CD4-positive, alpha-beta memory T cell (primary cell): Measurements from ENCODE around the gene RASSF5. TPM values are rescaled to one million over a fixed set of nuclear protein-coding genes. Genes with fewer than 3 reads are reported as not detected.

Experiments
- CTCF ChIA-PET: fragments of 350-600 bp; sonication (Branson Sonifier 250); formaldehyde crosslinking; loops from one replicate; lab custom pipeline; 2021; ENCODE audit warnings: inconsistent platforms; ENCODE audit not compliant: partially characterized antibody; lab: Charles Lee
- POLR2A ChIA-PET: fragments of 350-600 bp; sonication (Branson Sonifier 250); formaldehyde crosslinking; loops from one replicate; lab custom pipeline; 2021; ENCODE audit not compliant: partially characterized antibody; lab: Charles Lee
- DNase-seq, 5 donors: peaks; one replicate each; pipeline versions ENCODE4 v3.0.0 to v3.0.0-alpha.2; 2020 to 2022; ENCODE audit warnings: mixed read lengths in 1 of 5
- H3K27ac ChIP-seq: one replicate; pipeline ENCODE4 v1.7.0; 2013; ENCODE audit warnings: low read depth, low read length
- H3K27me3 ChIP-seq: 2 replicates; pipeline ENCODE4 v1.7.0; 2013; ENCODE audit warnings: mild to moderate bottlenecking, low read length, moderate library complexity; ENCODE audit not compliant: insufficient read depth
- H3K36me3 ChIP-seq: 2 replicates; pipeline ENCODE4 v1.7.0; 2013; ENCODE audit warnings: mild to moderate bottlenecking, low read length, moderate library complexity; ENCODE audit not compliant: insufficient read depth
- H3K4me1 ChIP-seq: 2 replicates; pipeline ENCODE4 v1.7.0; 2013; ENCODE audit warnings: mild to moderate bottlenecking, low read length, moderate library complexity; ENCODE audit not compliant: insufficient read depth
- H3K4me3 ChIP-seq, 2 donors: one replicate each; pipeline ENCODE4 v1.7.0; 2013; ENCODE audit warnings: low read length in 2 of 2, mild to moderate bottlenecking in 1 of 2
- H3K9me3 ChIP-seq, 2 donors: one replicate each; pipeline ENCODE4 v1.7.0; 2013; ENCODE audit warnings: low read length in 2 of 2, control low read depth in 1 of 2; ENCODE audit not compliant: control insufficient read depth in 1 of 2
- H3K27ac Mint-ChIP-seq, 7 donors: one replicate each; pipeline ENCODE4 v1.8.0; 2020 to 2021; ENCODE audit warnings: mixed read lengths in 7 of 7, mild to moderate bottlenecking in 6 of 7, inconsistent platforms in 3 of 7, moderate library complexity in 3 of 7
- H3K27me3 Mint-ChIP-seq, 2 donors: one replicate each; pipeline ENCODE4 v1.8.0; 2020 to 2021; ENCODE audit warnings: mixed read lengths in 2 of 2
- H3K36me3 Mint-ChIP-seq, 2 donors: one replicate each; pipeline ENCODE4 v1.8.0; 2020 to 2021; ENCODE audit warnings: mixed read lengths in 2 of 2, inconsistent platforms in 1 of 2, mild to moderate bottlenecking in 1 of 2
- H3K4me1 Mint-ChIP-seq, 4 donors: one replicate each; pipeline ENCODE4 v1.8.0; 2020 to 2021; ENCODE audit warnings: mixed read lengths in 4 of 4, mild to moderate bottlenecking in 1 of 4
- H3K4me3 Mint-ChIP-seq, 8 donors: one replicate each; pipeline ENCODE4 v1.8.0; 2020 to 2021; ENCODE audit warnings: mixed read lengths in 8 of 8, mild to moderate bottlenecking in 7 of 8, moderate library complexity in 6 of 8, inconsistent platforms in 3 of 8
- H3K9me3 Mint-ChIP-seq, 8 donors: one replicate each; pipeline ENCODE4 v1.8.0; 2020 to 2021; ENCODE audit warnings: mixed read lengths in 8 of 8, mild to moderate bottlenecking in 5 of 8, inconsistent platforms in 3 of 8, moderate library complexity in 1 of 8
- intact Hi-C: fragments of 100-400 bp; cut with micrococcal nuclease; formaldehyde crosslinking; loops from one replicate; pipeline ENCODE4 v1.15.1; 2023
- polyA plus RNA-seq, 2 donors: library from polyadenylated mRNA; unstranded; fragments of 300-500 nt; fragmentation: Illumina TruSeq; gene quantifications; one replicate each; pipeline ENCODE4 v1.2.3, GENCODE V29; 2021
- total RNA-seq, 2 experiments: library from RNA; stranded (reverse); gene quantifications; one replicate each; pipeline ENCODE4 v1.2.3, GENCODE V29; 2021

The RASSF5 gene, protein sequence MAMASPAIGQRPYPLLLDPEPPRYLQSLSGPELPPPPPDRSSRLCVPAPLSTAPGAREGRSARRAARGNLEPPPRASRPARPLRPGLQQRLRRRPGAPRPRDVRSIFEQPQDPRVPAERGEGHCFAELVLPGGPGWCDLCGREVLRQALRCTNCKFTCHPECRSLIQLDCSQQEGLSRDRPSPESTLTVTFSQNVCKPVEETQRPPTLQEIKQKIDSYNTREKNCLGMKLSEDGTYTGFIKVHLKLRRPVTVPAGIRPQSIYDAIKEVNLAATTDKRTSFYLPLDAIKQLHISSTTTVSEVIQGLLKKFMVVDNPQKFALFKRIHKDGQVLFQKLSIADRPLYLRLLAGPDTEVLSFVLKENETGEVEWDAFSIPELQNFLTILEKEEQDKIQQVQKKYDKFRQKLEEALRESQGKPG
- total RNA-seq (100 to 1,000 TPM; 186 to 190 TPM), polyA plus RNA-seq (100 to 1,000 TPM; 249 to 298 TPM)

DNA sequence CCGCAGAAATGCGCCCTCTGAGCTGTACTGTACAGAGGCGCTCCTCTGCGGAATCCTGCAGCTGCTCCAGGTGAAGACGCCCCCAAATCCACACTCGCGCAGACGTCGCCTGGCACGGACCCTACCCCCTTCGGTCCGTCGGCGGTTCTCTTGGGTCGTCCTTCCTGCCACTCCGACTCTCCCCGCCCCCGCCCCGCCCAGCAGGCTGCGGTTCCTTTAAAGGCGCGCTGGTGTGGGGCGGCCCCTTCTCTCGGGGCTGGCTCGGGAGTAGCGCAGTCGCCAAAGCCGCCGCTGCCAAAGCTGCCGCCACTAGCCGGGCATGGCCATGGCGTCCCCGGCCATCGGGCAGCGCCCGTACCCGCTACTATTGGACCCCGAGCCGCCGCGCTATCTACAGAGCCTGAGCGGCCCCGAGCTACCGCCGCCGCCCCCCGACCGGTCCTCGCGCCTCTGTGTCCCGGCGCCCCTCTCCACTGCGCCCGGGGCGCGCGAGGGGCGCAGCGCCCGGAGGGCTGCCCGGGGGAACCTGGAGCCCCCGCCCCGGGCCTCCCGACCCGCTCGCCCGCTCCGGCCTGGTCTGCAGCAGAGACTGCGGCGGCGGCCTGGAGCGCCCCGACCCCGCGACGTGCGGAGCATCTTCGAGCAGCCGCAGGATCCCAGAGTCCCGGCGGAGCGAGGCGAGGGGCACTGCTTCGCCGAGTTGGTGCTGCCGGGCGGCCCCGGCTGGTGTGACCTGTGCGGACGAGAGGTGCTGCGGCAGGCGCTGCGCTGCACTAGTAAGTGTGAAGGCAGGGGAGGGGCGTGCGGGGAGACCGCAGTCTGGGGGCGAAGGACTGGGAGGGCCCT is at the start of gene RASSF5:
RASSF5 (plus strand) TSS at position 248 of the 846 bp plus-strand sequence; CDS start at position 320, 72 bp downstream.
- Mint-ChIP-seq H3K4me1 (peaks cover 17 to 55% (median 34%) of the 10 kb centered on the region in 4 donors), H3K27ac (peak within 1 kb of the TSS in 4 of 7 donors; percentile 54 to 67 (median 64)), H3K27me3 (peaks cover 6 to 8% of the 10 kb centered on the region in 2 donors), H3K36me3 (peaks cover 0 to 2% of the 10 kb centered on the region in 2 donors), H3K9me3 (no peaks in the 10 kb centered on the region), H3K4me3 (peak within 1 kb of the TSS; percentile 80 to 89 (median 82))
- Histone ChIP-seq H3K27ac (no peak within 1 kb of the TSS), H3K4me1 (peaks cover 45% of the 10 kb centered on the region), H3K27me3 (peaks cover 4% of the 10 kb centered on the region), H3K9me3 (no peaks in the 10 kb centered on the region), H3K36me3 (no peaks in the 10 kb centered on the region), H3K4me3 (peak within 1 kb of the TSS; percentile 39 to 58)
- ChIA-PET CTCF (interaction anchor here (0.7 to 2.2 kb wide), 7 partner anchors 9 to 47 kb away, joined by 3 to 12 read pairs (median 5); partner anchors contain the start of gene IKBKE), POLR2A (interaction anchor here (0.7 to 3.4 kb wide), 13 partner anchors 8 to 128 kb away, joined by 3 to 30 read pairs (median 3); partner anchors contain the start of genes DYRK3, EIF2D and IKBKE)
- DNase-seq, result peak; percentile 76 to 81 (median 78)
- intact Hi-C loops, result loop anchor here (2.0 kb wide), 2 partner anchors 45 to 75 kb away; no protein-coding TSS in a partner anchor

DNA sequence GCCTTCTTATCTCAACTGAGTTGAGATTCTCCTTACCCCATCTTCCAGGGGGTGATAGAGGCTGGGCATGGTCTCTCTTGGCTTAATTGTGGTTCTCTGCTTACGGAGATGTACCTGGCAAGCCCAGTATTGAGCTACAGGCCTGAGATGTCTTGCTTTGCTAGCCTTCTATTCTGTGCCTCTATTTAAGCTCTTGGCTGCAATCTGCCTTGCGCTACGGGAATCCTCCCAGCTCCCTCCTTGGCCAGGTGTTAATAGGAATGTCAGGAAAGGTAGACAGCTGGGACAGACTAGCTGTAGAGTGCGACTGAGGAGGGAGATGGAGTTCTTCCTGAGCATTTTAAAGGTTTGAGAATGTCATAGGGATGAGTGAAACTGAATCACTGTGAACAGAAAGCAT is 47.6 kb upstream of the RASSF5 start:
- H3K27ac ChIP-seq, result no peak overlapping the region
- Mint-ChIP-seq H3K4me1 (peaks cover 11 to 30% (median 22%) of the 10 kb centered on the region in 4 donors), H3K4me3 (no peak overlapping the region), H3K27me3 (no peaks in the 10 kb centered on the region), H3K9me3 (no peaks in the 10 kb centered on the region), H3K27ac (peak overlapping the region in 1 of 7 donors; percentile 10), H3K36me3 (peaks cover 6 to 13% of the 10 kb centered on the region in 2 donors)
- ChIA-PET POLR2A (no interaction called here), CTCF (interaction anchor here (1.3 to 12.0 kb wide), 3 partner anchors 17 to 208 kb away, joined by 3 to 274 read pairs (median 57); partner anchors contain the start of gene IKBKE)
- H3K9me3 ChIP-seq, result no peaks in the 10 kb centered on the region
- no peaks in the 10 kb centered on the region for H3K27me3 ChIP-seq
- H3K4me1 ChIP-seq, result peaks cover 27% of the 10 kb centered on the region
- no peak for DNase-seq
- intact Hi-C loops, result loop anchor here (10.0 kb wide), 1 partner anchor 525 kb away; no protein-coding TSS in a partner anchor
- no peak overlapping the region for H3K4me3 ChIP-seq
- no peaks in the 10 kb centered on the region for H3K36me3 ChIP-seq

GRCh38 chr1:206460836-206461426 is 46.4 kb upstream of the RASSF5 start:
- Histone ChIP-seq H3K27me3 (no peaks in the 10 kb centered on the region), H3K27ac (no peak overlapping the region), H3K9me3 (no peaks in the 10 kb centered on the region), H3K4me3 (no peak overlapping the region), H3K4me1 (peaks cover 33% of the 10 kb centered on the region), H3K36me3 (no peaks in the 10 kb centered on the region)
- ChIA-PET CTCF (interaction anchor here (0.6 to 12.0 kb wide), 12 partner anchors 9 to 202 kb away, joined by 3 to 274 read pairs (median 6); partner anchors contain the start of gene IKBKE), POLR2A (interaction anchor here (1.3 to 2.5 kb wide), 2 partner anchors 10 to 19 kb away, joined by 3 to 22 read pairs; partner anchors contain the start of gene IKBKE)
- DNase-seq, result no peak
- no peaks in the 10 kb centered on the region for H3K9me3 Mint-ChIP-seq
- intact Hi-C loops, result loop anchor here (10.0 kb wide), 1 partner anchor 524 kb away; no protein-coding TSS in a partner anchor
- peak overlapping the region in 1 of 7 donors; percentile 29 for H3K27ac Mint-ChIP-seq
- peaks cover 14 to 42% (median 33%) of the 10 kb centered on the region in 4 donors for H3K4me1 Mint-ChIP-seq
- H3K4me3 Mint-ChIP-seq, result no peak overlapping the region
- H3K36me3 Mint-ChIP-seq, result peaks cover 0 to 5% of the 10 kb centered on the region in 2 donors
- no peaks in the 10 kb centered on the region for H3K27me3 Mint-ChIP-seq

DNA sequence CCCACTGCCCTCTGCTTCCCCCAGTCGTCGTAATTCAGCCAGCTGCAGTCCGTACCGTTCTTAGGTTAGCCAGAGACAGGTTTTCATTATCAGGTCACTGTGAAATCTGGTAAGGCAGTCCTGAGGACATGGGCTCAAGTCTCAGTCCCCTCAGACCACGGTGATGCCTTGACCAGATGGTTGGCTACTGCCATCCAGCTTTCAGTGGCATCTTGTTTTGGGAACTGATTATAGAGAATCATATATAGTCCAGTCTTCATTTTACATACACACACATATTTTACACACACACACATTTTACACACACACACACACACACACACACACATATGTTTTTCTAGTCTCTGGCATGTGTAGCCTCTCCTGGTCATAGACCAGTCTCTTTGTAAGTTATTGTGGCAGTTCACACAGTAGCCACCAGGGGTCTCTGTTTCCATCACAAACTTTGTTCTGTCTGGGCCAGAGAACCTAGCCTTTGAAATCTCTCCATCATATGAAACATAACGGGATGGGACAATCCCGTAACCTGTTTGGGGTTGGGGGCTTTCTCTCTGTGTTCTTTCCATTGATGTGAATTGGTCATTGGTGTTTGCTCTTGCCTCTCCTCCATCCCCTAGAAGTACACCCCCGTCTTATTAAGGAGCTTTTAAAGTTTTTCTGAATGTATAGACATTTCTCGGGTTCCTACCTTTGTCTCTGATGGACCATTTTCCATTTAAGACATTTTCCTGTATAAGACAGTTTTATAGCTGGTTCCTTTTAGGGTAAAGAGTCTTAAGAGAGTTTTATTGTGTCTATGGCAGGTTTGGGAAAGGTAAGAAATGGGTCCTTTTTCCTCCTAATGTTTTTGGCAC is 45.5 kb upstream of the RASSF5 start:
- no peaks in the 10 kb centered on the region for H3K36me3 ChIP-seq
- ChIA-PET POLR2A (interaction anchor here (0.9 to 2.5 kb wide), 4 partner anchors 9 to 122 kb away, joined by 3 to 22 read pairs (median 4); partner anchors contain the start of gene IKBKE), CTCF (interaction anchor here (0.6 to 12.0 kb wide), 28 partner anchors 9 to 220 kb away, joined by 3 to 274 read pairs (median 5); partner anchors contain the start of genes EIF2D and IKBKE)
- no peak overlapping the region for H3K4me3 ChIP-seq
- H3K27me3 ChIP-seq, result no peaks in the 10 kb centered on the region
- H3K4me1 ChIP-seq, result peaks cover 36% of the 10 kb centered on the region
- Mint-ChIP-seq H3K27me3 (no peaks in the 10 kb centered on the region), H3K9me3 (no peaks in the 10 kb centered on the region), H3K36me3 (peaks cover 0 to 2% of the 10 kb centered on the region in 2 donors), H3K4me3 (no peak overlapping the region), H3K4me1 (peaks cover 21 to 49% (median 36%) of the 10 kb centered on the region in 4 donors), H3K27ac (peak overlapping the region in 4 of 7 donors; percentile 13 to 77 (median 16))
- H3K9me3 ChIP-seq, result no peaks in the 10 kb centered on the region
- H3K27ac ChIP-seq, result no peak overlapping the region
- intact Hi-C loops, result loop anchor here (1.0 to 10.0 kb wide), 6 partner anchors 8 to 523 kb away; partner anchors contain the start of genes IKBKE and RASSF5
- peak; percentile 62 to 72 (median 65) for DNase-seq

DNA sequence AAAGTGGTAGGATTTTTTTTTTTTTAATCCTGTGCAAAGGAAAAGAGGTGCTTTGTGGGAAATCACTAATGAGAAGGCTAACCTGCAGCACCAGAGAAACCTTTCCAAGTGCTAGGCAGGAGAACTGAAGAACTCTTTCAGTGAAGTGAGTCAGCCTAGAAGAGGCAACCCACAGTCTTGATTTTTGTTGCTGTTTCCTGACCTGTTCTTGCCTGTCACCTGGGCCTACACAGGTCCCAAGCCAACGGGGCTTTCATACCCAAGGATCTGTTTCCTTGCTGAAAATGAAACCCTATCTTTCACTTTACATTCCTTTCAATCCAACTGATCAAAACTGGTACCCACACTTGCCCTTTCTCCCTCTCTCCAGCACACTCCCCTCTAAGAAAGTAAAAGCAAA is 44.2 kb upstream of the RASSF5 start:
- Histone ChIP-seq H3K27ac (no peak overlapping the region), H3K36me3 (no peaks in the 10 kb centered on the region), H3K27me3 (no peaks in the 10 kb centered on the region), H3K4me3 (no peak overlapping the region), H3K9me3 (no peaks in the 10 kb centered on the region), H3K4me1 (peaks cover 41% of the 10 kb centered on the region)
- Mint-ChIP-seq H3K36me3 (peaks cover 0 to 2% of the 10 kb centered on the region in 2 donors), H3K27me3 (no peaks in the 10 kb centered on the region), H3K4me1 (peaks cover 31 to 54% (median 42%) of the 10 kb centered on the region in 4 donors), H3K9me3 (no peaks in the 10 kb centered on the region), H3K4me3 (peak overlapping the region in 1 of 8 donors; percentile 43), H3K27ac (peak overlapping the region in 6 of 7 donors; percentile 11 to 82 (median 76))
- CTCF ChIA-PET, result interaction anchor here (0.9 to 12.0 kb wide), 11 partner anchors 8 to 219 kb away, joined by 3 to 274 read pairs (median 9); partner anchors contain the start of genes EIF2D and IKBKE
- DNase-seq, result no peak
- POLR2A ChIA-PET, result interaction anchor here (2.5 kb wide), 1 partner anchor 8 kb away, joined by 22 read pairs; the partner anchor contains the start of gene IKBKE
- intact Hi-C loops, result loop anchor here (2.0 to 10.0 kb wide), 2 partner anchors 44 to 522 kb away; partner anchors contain the start of gene RASSF5
